MM.1S (cell line): ENCODE measurements around the gene PLAAT5.

Experiments used
- EZH2 ChIP-seq: fragments of 300-600 bp; sonication (generic); optimal IDR thresholded peaks from 2 replicates; pipeline ENCODE3; 2017; ENCODE audit warnings: low read depth, mild to moderate bottlenecking, antibody characterized with exemption, low read length, mixed read lengths
- EZH2phosphoT487 ChIP-seq: fragments of 300-600 bp; sonication (generic); IDR thresholded peaks from 2 replicates; pipeline ENCODE4 v1.6.1; 2018; ENCODE audit warnings: antibody characterized with exemption, low read length
- TF ChIP-seq, protein P1 (sequence below): fragments of 300-600 bp; sonication (generic); IDR thresholded peaks from 2 replicates; pipeline ENCODE4 v1.5.1; 2016; ENCODE audit warnings: antibody characterized with exemption, low read length, mixed read lengths

DNA sequence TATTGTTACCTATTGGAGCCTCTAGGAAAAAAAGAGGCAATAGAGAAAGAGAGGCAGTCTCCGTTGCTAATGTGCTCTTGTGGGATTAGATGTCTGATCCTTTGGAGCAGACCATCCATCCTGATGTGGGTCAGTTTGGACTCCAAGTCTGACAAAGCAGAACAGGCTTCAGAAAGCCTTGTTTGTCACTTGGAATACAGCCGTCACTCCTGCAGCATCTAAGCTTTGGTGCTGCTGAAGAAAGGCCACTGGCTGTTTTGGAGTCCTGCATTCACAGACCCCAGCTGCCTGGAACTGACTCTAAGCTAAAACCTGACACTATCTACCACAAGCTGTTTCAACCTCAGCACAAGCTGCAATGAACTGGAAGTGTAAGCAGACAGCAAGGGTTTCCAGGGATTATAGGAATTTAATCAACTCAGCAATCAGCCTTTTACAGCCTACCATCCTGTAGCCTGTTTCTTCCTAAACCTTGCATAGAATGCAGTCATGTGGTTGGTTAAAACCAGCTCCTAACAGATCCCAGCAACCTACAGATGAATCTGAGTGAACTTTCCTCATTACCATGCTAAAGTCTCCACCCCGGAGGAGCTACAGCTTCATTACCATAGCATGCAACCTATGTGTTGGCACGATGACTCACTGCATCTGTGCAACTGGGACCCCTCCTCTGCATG is 42.0 kb upstream of the PLAAT5 start:
- TF ChIP-seq, protein P1, sequence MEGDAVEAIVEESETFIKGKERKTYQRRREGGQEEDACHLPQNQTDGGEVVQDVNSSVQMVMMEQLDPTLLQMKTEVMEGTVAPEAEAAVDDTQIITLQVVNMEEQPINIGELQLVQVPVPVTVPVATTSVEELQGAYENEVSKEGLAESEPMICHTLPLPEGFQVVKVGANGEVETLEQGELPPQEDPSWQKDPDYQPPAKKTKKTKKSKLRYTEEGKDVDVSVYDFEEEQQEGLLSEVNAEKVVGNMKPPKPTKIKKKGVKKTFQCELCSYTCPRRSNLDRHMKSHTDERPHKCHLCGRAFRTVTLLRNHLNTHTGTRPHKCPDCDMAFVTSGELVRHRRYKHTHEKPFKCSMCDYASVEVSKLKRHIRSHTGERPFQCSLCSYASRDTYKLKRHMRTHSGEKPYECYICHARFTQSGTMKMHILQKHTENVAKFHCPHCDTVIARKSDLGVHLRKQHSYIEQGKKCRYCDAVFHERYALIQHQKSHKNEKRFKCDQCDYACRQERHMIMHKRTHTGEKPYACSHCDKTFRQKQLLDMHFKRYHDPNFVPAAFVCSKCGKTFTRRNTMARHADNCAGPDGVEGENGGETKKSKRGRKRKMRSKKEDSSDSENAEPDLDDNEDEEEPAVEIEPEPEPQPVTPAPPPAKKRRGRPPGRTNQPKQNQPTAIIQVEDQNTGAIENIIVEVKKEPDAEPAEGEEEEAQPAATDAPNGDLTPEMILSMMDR = no peak
- no peak for TF ChIP-seq EZH2
- TF ChIP-seq EZH2phosphoT487 = no peak
